Transverse colon (tissue), 4 donors: Measurements from ENCODE around the gene CEL. TPM values are rescaled to one million over a fixed set of nuclear protein-coding genes. Genes with fewer than 3 reads are reported as not detected.

Source experiments
- DNase-seq: peaks from one replicate; pipeline ENCODE4 v3.0.0-alpha.2; 2019
- H3K27ac ChIP-seq, 4 donors: fragments of 200-600 bp; sonication (generic); 2 replicates each; pipeline ENCODE4 v1.5.1; 2016 to 2018; ENCODE audit warnings: inconsistent platforms in 4 of 4
- H3K27me3 ChIP-seq: fragments of 200-600 bp; sonication (generic); 2 replicates; pipeline ENCODE4 v1.5.1; 2017; ENCODE audit warnings: inconsistent platforms
- H3K36me3 ChIP-seq, 4 donors: fragments of 200-600 bp; sonication (generic); 2 replicates each; pipeline ENCODE4 v1.5.1; 2017 to 2019; ENCODE audit warnings: inconsistent platforms in 4 of 4
- H3K4me1 ChIP-seq, 4 donors: fragments of 200-600 bp; sonication (generic); 2 replicates each; pipeline ENCODE4 v1.5.1; 2017 to 2020; ENCODE audit warnings: inconsistent platforms in 4 of 4
- H3K4me3 ChIP-seq, 4 donors: fragments of 200-600 bp; sonication (generic); 1 replicate in 1 of 4; 2 replicates in 3 of 4; pipeline versions ENCODE4 v1.5.1 to v1.6.1; 2017 to 2019; ENCODE audit warnings: inconsistent platforms in 4 of 4
- H3K9me3 ChIP-seq, 2 donors: fragments of 200-600 bp; sonication (generic); 2 replicates each; pipeline ENCODE4 v1.5.1; 2017 to 2019; ENCODE audit warnings: inconsistent platforms in 2 of 2
- EP300 ChIP-seq: sonication (generic); formaldehyde crosslinking; IDR thresholded peaks from one replicate; pipeline ENCODE4 v1.6.1; 2017; ENCODE audit warnings: antibody characterized with exemption, low read depth
- POLR2A ChIP-seq: fragments of 450-650 bp; IDR thresholded peaks from one replicate; pipeline ENCODE4 v1.6.1; 2016; ENCODE audit warnings: antibody characterized with exemption, mild to moderate bottlenecking, moderate library complexity
- POLR2AphosphoS5 ChIP-seq, 3 donors: sonication (generic); formaldehyde crosslinking; IDR thresholded peaks; one replicate each; pipeline ENCODE4 v1.6.1; 2016; ENCODE audit warnings: antibody characterized with exemption in 3 of 3
- WGBS, 2 donors: methylation state at CpG; one replicate each; pipeline ENCODE4 v1.1.5; 2018; ENCODE audit warnings: low coverage in 1 of 2; 5-methylcytosine and 5-hydroxymethylcytosine counted together
- in situ Hi-C, 4 donors: fragments of 200-750 bp; cut with MboI; loops; one replicate each; pipeline versions ENCODE4 v1.15.0 to v1.15.1; 2017; ENCODE audit warnings: low sequenced_read_pairs in 3 of 4, low pct_ligation_motif_present in 1 of 4, low pct_unique_long_range_greater_than_20kb in 1 of 4
- intact Hi-C: fragments of 100-400 bp; cut with DNase I; formaldehyde crosslinking; loops from one replicate; pipeline ENCODE4 v1.15.1; 2023; ENCODE audit warnings: low total_unique reads
- total RNA-seq, 4 donors: library from RNA; depleted of rRNA; stranded (reverse); fragments of >200 nt; gene quantifications; one replicate each; pipeline ENCODE4 v1.1.0, GENCODE V29; 2016
- TF ChIP-seq, protein P1 (sequence below), 5 experiments: fragments of 200-600 bp in 3 of 5; fragments of 450-650 bp in 2 of 5; sonication (generic) in 3 of 5; IDR thresholded peaks; 1 replicate in 2 of 5; 2 replicates in 3 of 5; pipeline ENCODE4 v1.5.1; 2016 to 2017; ENCODE audit warnings: antibody characterized with exemption in 5 of 5, inconsistent platforms in 3 of 5, mild to moderate bottlenecking in 2 of 5, moderate library complexity in 1 of 5

Gene CEL
- total RNA-seq, 4 donors from 2014 or later = 0.27 to 8.6 (median 0.48) TPM; not detected in 1

DNA sequence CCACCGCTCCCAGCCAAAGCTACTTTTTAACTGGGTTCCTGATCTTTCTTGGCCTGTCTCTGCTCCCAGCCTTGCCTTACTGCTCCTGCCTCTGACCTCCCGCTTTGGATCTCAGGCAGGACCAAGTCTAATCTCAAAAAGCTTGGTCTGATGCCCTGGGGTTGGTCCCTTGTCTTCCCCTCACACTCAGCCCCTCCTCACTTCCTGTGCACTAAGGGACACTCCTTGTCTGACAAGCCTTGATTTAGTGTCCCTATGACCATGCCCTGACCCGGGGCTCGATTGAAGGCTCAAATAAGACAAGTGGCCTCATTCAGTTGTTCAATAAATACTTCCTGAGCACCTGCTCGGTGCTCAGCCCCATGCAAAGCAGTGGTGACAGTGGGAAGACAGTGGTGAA is 34.6 kb upstream of the CEL start:
- TF ChIP-seq POLR2A (no peak), EP300 (no peak), POLR2AphosphoS5 (IDR thresholded peaks at IDR 0.05) (no peak)
- TF ChIP-seq, protein P1, sequence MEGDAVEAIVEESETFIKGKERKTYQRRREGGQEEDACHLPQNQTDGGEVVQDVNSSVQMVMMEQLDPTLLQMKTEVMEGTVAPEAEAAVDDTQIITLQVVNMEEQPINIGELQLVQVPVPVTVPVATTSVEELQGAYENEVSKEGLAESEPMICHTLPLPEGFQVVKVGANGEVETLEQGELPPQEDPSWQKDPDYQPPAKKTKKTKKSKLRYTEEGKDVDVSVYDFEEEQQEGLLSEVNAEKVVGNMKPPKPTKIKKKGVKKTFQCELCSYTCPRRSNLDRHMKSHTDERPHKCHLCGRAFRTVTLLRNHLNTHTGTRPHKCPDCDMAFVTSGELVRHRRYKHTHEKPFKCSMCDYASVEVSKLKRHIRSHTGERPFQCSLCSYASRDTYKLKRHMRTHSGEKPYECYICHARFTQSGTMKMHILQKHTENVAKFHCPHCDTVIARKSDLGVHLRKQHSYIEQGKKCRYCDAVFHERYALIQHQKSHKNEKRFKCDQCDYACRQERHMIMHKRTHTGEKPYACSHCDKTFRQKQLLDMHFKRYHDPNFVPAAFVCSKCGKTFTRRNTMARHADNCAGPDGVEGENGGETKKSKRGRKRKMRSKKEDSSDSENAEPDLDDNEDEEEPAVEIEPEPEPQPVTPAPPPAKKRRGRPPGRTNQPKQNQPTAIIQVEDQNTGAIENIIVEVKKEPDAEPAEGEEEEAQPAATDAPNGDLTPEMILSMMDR (IDR thresholded peaks at IDR 0.05) = no peak
- intact Hi-C loops (no loop called here), in situ Hi-C loops (loop anchor here in 1 of 4 donors (25.0 kb wide), 1 partner anchor 310 kb away; the partner anchor contains the start of genes MED22, RPL7A and SURF6)
- 43 to 45% methylated on average over 5 of the region's 5 CpGs for WGBS, 2 donors
- Histone ChIP-seq H3K4me3 (no peak overlapping the region), H3K4me1 (peaks cover 8 to 25% (median 19%) of the 10 kb centered on the region in 4 donors), H3K9me3 (no peaks in the 10 kb centered on the region), H3K36me3 (no peaks in the 10 kb centered on the region), H3K27ac (no peak overlapping the region), H3K27me3 (no peaks in the 10 kb centered on the region)
- no peak for DNase-seq

DNA sequence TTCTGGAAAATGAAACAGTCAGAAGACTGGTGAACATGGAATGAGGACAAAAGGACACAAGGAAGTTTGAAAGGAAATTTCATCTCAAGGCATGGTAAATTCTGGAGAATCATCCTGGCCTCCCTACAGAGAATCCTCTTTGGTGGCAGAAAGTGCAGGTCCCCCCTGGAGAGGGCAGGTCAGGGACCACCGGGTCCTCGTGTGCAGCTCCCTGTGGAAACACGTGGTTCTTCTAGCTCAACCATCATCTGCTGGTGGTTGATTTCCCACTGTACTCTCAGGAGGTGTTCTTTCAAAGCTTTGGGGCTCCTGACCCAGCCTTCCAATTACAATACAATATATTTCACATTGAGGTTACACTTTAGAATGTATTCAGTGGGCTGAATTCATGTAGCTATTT is 33.6 kb upstream of the CEL start:
- intact Hi-C loops = no loop called here
- H3K4me3 ChIP-seq = no peak overlapping the region
- 61 to 85% methylated on average over 3 of the region's 3 CpGs for WGBS, 2 donors
- no peak for TF ChIP-seq EP300
- TF ChIP-seq POLR2A = no peak
- TF ChIP-seq, protein P1 (IDR thresholded peaks at IDR 0.05) = no peak
- TF ChIP-seq POLR2AphosphoS5 (IDR thresholded peaks at IDR 0.05) = no peak
- H3K27me3 ChIP-seq = no peaks in the 10 kb centered on the region
- H3K27ac ChIP-seq = no peak overlapping the region
- in situ Hi-C loops = loop anchor here in 1 of 4 donors (25.0 kb wide), 1 partner anchor 309 kb away; the partner anchor contains the start of genes MED22, RPL7A and SURF6
- H3K36me3 ChIP-seq = no peaks in the 10 kb centered on the region
- H3K9me3 ChIP-seq = no peaks in the 10 kb centered on the region
- DNase-seq = no peak
- H3K4me1 ChIP-seq = peaks cover 12 to 30% (median 23%) of the 10 kb centered on the region in 4 donors

DNA sequence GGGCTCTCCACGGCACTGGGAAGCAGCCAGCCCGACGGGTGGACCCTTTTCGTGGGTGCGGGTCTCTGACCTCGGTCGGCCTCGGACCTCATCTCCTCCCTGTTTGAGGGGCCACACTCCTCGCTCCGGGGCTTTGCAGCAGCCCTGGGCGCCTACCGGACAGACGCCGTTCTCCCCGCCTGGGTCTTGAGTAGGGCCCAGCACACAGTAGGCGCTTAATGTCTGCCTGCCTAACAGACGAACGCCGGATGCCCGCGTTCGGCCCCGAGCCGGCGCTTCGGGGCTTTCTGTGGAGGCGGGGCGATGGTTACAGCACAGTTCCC is 31.8 kb upstream of the CEL start:
- no peak for TF ChIP-seq EP300
- TF ChIP-seq POLR2AphosphoS5 (IDR thresholded peaks at IDR 0.05) = no peak
- DNase-seq = no peak
- peaks cover 12 to 30% (median 23%) of the 10 kb centered on the region in 4 donors for H3K4me1 ChIP-seq
- WGBS, 2 donors = 0% methylated on average over 13 of the region's 28 CpGs; no CpG with 5 or more reads in 1 of the 2 donors
- peak overlapping the region; percentile 90 to 94 (median 92) for H3K27ac ChIP-seq
- in situ Hi-C loops (loop anchor here in 2 of 4 donors (10.0 to 25.0 kb wide), 2 partner anchors 145 to 307 kb away; partner anchors contain the start of genes MED22 (in 1 of the 2), RPL7A (in 1 of the 2) and SURF6 (in 1 of the 2)), intact Hi-C loops (no loop called here)
- no peaks in the 10 kb centered on the region for H3K36me3 ChIP-seq
- H3K27me3 ChIP-seq = no peaks in the 10 kb centered on the region
- peak overlapping the region; percentile 37 to 100 (median 80) for H3K4me3 ChIP-seq
- no peaks in the 10 kb centered on the region for H3K9me3 ChIP-seq

DNA sequence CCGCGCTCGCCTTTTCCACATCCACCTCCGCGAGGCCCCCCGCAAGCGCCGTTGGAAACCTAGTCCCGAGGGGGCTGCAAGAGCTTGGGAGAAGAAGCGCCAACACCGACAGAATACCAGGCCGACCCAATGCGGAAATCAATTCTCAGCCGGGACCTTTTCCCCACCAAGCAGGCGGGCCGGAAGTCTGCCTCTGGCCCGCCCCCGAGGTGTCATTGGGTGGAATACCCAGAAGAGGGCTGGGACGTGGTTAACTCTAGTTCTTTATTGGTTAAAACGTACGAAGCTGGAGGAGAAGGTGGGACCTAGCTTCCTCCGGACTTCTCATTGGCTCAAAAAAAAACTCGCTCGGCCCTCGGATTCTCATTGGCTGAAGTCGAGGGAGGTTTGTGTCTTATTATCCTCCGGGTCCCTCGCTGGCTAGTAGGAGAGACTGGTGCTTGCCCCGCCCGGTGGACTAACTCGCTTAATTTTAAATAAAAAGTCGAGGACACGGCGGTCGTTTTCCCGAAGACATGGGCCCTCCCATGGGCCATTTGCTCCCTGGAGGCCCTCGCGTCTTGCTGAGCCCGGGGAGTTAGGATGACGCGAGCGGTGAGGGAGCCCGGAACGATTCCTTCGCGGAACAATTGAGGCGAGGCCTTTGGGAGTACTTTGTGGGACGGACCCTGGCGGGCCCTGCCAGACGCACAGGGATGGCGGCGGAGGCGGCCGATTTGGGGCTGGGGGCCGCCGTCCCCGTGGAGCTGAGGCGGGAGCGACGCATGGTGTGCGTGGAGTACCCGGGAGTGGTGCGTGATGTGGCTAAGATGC is 31.3 kb upstream of the CEL start, which contains the start of gene GTF3C5:
Gene GTF3C5, plus strand, starts transcription at position 681 of the 813 bp plus-strand sequence. Its CDS starts 15 bp downstream, at position 696.
- H3K27me3 ChIP-seq = no peaks in the 10 kb centered on the region
- intact Hi-C loops = no loop called here
- H3K36me3 ChIP-seq = no peaks in the 10 kb centered on the region
- 0 to 1% methylated on average over 8 to 63 of the region's 63 CpGs for WGBS, 2 donors
- peak; percentile 95 for DNase-seq
- H3K9me3 ChIP-seq = no peaks in the 10 kb centered on the region
- peak within 1 kb of the TSS; percentile 64 to 100 (median 80) for H3K4me3 ChIP-seq
- H3K4me1 ChIP-seq = peaks cover 12 to 30% (median 23%) of the 10 kb centered on the region in 4 donors
- TF ChIP-seq POLR2A (peak; percentile 82), POLR2AphosphoS5 (IDR thresholded peaks at IDR 0.05) (peak; percentile 48 to 86 (median 85)), EP300 (no peak)
- TF ChIP-seq, protein P1 (IDR thresholded peaks at IDR 0.05) = peak in 2 of 5 experiments; percentile 44 to 46
- in situ Hi-C loops = loop anchor here in 2 of 4 donors (10.0 to 25.0 kb wide), 2 partner anchors 144 to 307 kb away; partner anchors contain the start of genes MED22 (in 1 of the 2), RPL7A (in 1 of the 2) and SURF6 (in 1 of the 2)
- peak within 1 kb of the TSS; percentile 90 to 94 (median 92) for H3K27ac ChIP-seq
